H9 (cell line): ENCODE results near the gene SMIM41. TPM values are rescaled to one million over a fixed set of nuclear protein-coding genes. Genes with fewer than 3 reads are reported as not detected.
A peak's percentile ranks its signal among the peaks of the same experiment; 100 is the strongest.

Experiments
- DNase-seq: peaks from one replicate; pipeline ENCODE4 v3.0.0-alpha.2; 2017
- H2AFZ ChIP-seq: one replicate; pipeline ENCODE4 v1.6.1; 2013; ENCODE audit warnings: mild to moderate bottlenecking, low read length, control low read depth, moderate library complexity
- H2AK5ac ChIP-seq: 2 replicates; pipeline ENCODE4 v1.6.1; 2013; ENCODE audit warnings: low read length, control low read depth, mixed read lengths; ENCODE audit not compliant: insufficient read length
- H2BK120ac ChIP-seq: one replicate; pipeline ENCODE4 v1.6.1; 2013; ENCODE audit warnings: low read depth, mild to moderate bottlenecking, low read length, control low read depth, inconsistent platforms; ENCODE audit not compliant: poor library complexity, severe bottlenecking
- H2BK12ac ChIP-seq: 2 replicates; pipeline ENCODE4 v1.6.1; 2013; ENCODE audit warnings: low read length, control low read depth, mixed read lengths, low read depth; ENCODE audit not compliant: insufficient read length
- H2BK15ac ChIP-seq: 2 replicates; pipeline ENCODE4 v1.6.1; 2013; ENCODE audit warnings: low read depth, low read length, control low read depth
- H2BK20ac ChIP-seq: one replicate; pipeline ENCODE4 v1.6.1; 2013; ENCODE audit warnings: low read depth, mild to moderate bottlenecking, low read length, control low read depth, inconsistent platforms; ENCODE audit not compliant: poor library complexity, severe bottlenecking
- H2BK5ac ChIP-seq: 2 replicates; pipeline ENCODE4 v1.6.1; 2013; ENCODE audit warnings: low read length, control low read depth, mixed read lengths; ENCODE audit not compliant: insufficient read length
- H3K14ac ChIP-seq: 2 replicates; pipeline ENCODE4 v1.6.1; 2013; ENCODE audit warnings: low read length, control low read depth; ENCODE audit not compliant: insufficient read depth
- H3K18ac ChIP-seq: 2 replicates; pipeline ENCODE4 v1.6.1; 2013; ENCODE audit warnings: low read depth, mild to moderate bottlenecking, mixed read lengths, low read length, control low read depth; ENCODE audit not compliant: insufficient read length
- H3K23ac ChIP-seq: 2 replicates; pipeline ENCODE4 v1.6.1; 2013; ENCODE audit warnings: low read length, control low read depth, mixed read lengths, low read depth; ENCODE audit not compliant: insufficient read length
- H3K23me2 ChIP-seq: 2 replicates; pipeline ENCODE4 v1.6.1; 2013; ENCODE audit warnings: low read depth, mild to moderate bottlenecking, mixed read lengths, low read length, control low read depth; ENCODE audit not compliant: insufficient read length, poor library complexity, severe bottlenecking
- H3K27ac ChIP-seq: 2 replicates; pipeline ENCODE4 v1.5.1; 2013; ENCODE audit warnings: low read length, control low read depth, mixed read lengths, low read depth; ENCODE audit not compliant: insufficient read length
- H3K27me3 ChIP-seq: 2 replicates; pipeline ENCODE4 v1.6.1; 2013; ENCODE audit warnings: low read length, control low read depth, inconsistent platforms; ENCODE audit not compliant: insufficient read depth
- H3K4ac ChIP-seq: 2 replicates; pipeline ENCODE4 v1.6.1; 2013; ENCODE audit warnings: low read depth, mild to moderate bottlenecking, control low read depth, inconsistent platforms, low read length, moderate library complexity
- H3K4me1 ChIP-seq: 2 replicates; pipeline ENCODE4 v1.6.1; 2013; ENCODE audit warnings: low read length, control low read depth, inconsistent platforms; ENCODE audit not compliant: insufficient read depth
- H3K4me2 ChIP-seq: 2 replicates; pipeline ENCODE4 v1.6.1; 2013; ENCODE audit warnings: low read length, control low read depth, mixed read lengths; ENCODE audit not compliant: insufficient read length, insufficient read depth
- H3K56ac ChIP-seq: 2 replicates; pipeline ENCODE4 v1.6.1; 2013; ENCODE audit warnings: low read depth, mild to moderate bottlenecking, mixed read lengths, low read length, control low read depth; ENCODE audit not compliant: insufficient read length
- H3K79me1 ChIP-seq: 2 replicates; pipeline ENCODE4 v1.6.1; 2013; ENCODE audit warnings: low read depth, mild to moderate bottlenecking, moderate library complexity, low read length, control low read depth, inconsistent platforms; ENCODE audit not compliant: insufficient read depth, poor library complexity, severe bottlenecking
- H3K79me2 ChIP-seq: 2 replicates; pipeline ENCODE4 v1.6.1; 2013; ENCODE audit warnings: low read length, control low read depth, inconsistent platforms; ENCODE audit not compliant: insufficient read depth
- H3K9ac ChIP-seq: 2 replicates; pipeline ENCODE4 v1.6.1; 2013; ENCODE audit warnings: low read length, control low read depth, mixed read lengths; ENCODE audit not compliant: insufficient read length; ENCODE audit errors: extremely low read depth
- H3K9me3 ChIP-seq: one replicate; pipeline ENCODE4 v1.6.1; 2013; ENCODE audit warnings: low read depth, low read length, inconsistent platforms; ENCODE audit not compliant: control insufficient read depth
- H3T11ph ChIP-seq: one replicate; pipeline ENCODE4 v1.6.1; 2013; ENCODE audit warnings: mild to moderate bottlenecking, low read length, control low read depth, inconsistent platforms
- H4K20me1 ChIP-seq: one replicate; pipeline ENCODE4 v1.6.1; 2013; ENCODE audit not compliant: control insufficient read depth, insufficient read length, insufficient read depth
- H4K5ac ChIP-seq: 2 replicates; pipeline ENCODE4 v1.6.1; 2013; ENCODE audit warnings: low read depth, mild to moderate bottlenecking, mixed read lengths, low read length, control low read depth; ENCODE audit not compliant: insufficient read length
- H4K8ac ChIP-seq: replicated peaks from 2 replicates; pipeline ENCODE4 v1.6.1; 2013; ENCODE audit warnings: low read length, control low read depth, mixed read lengths, low read depth; ENCODE audit not compliant: insufficient read length
- H4K91ac ChIP-seq: 2 replicates; pipeline ENCODE4 v1.6.1; 2013; ENCODE audit warnings: low read depth, mild to moderate bottlenecking, moderate library complexity, mixed read lengths, low read length, control low read depth; ENCODE audit not compliant: insufficient read length
- H3K27ac Mint-ChIP-seq, 3 experiments: 2 replicates in 2 of 3; 3 replicates in 1 of 3; pipeline ENCODE4 v1.8.0; 2020 to 2021; ENCODE audit warnings: mixed read lengths in 3 of 3, mild to moderate bottlenecking in 1 of 3, moderate library complexity in 1 of 3
- H3K27me3 Mint-ChIP-seq: 2 replicates; pipeline ENCODE4 v1.8.0; 2021; ENCODE audit warnings: low read depth, mild to moderate bottlenecking, moderate library complexity, mixed read lengths
- H3K36me3 Mint-ChIP-seq, 3 experiments: 2 replicates in 2 of 3; 3 replicates in 1 of 3; pipeline ENCODE4 v1.8.0; 2020 to 2021; ENCODE audit warnings: low read depth in 3 of 3, mixed read lengths in 3 of 3; ENCODE audit not compliant: insufficient read depth in 1 of 3
- H3K4me1 Mint-ChIP-seq, 2 experiments: 2 replicates each; pipeline ENCODE4 v1.8.0; 2020; ENCODE audit warnings: mixed read lengths in 2 of 2
- H3K4me3 Mint-ChIP-seq, 2 experiments: 2 replicates in 1 of 2; 3 replicates in 1 of 2; pipeline ENCODE4 v1.8.0; 2020 to 2021; ENCODE audit warnings: mild to moderate bottlenecking in 2 of 2, mixed read lengths in 2 of 2, moderate library complexity in 1 of 2
- H3K9me3 Mint-ChIP-seq, 2 experiments: 2 replicates in 1 of 2; 3 replicates in 1 of 2; pipeline ENCODE4 v1.8.0; 2020; ENCODE audit warnings: mild to moderate bottlenecking in 2 of 2, mixed read lengths in 2 of 2, moderate library complexity in 1 of 2
- CTCF ChIP-seq: fragments of 200-600 bp; sonication (generic); conservative IDR thresholded peaks from 3 replicates; pipeline ENCODE4 v1.8.0; 2021; ENCODE audit warnings: antibody characterized with exemption, mild to moderate bottlenecking
- WGBS: extraction: QIAGEN DNeasy Blood & Tissue Kit; methylation state at CpG from one replicate; pipeline ENCODE4 v1.1.7; 2013; ENCODE audit warnings: missing lambda C conversion rate, low lambda C conversion rate, mixed read lengths; ENCODE audit not compliant: insufficient read length; ENCODE audit errors: extremely low coverage; 5-methylcytosine and 5-hydroxymethylcytosine counted together
- total RNA-seq: library from RNA; stranded (reverse); gene quantifications from 2 replicates; pipeline ENCODE4 v1.2.1, GENCODE V29; 2021

SMIM41 gene
- total RNA-seq, 1 experiment from 2014 or later: not detected

- no peak overlapping the region for H3K27ac ChIP-seq
- no peak overlapping the region for H2BK5ac ChIP-seq
- Mint-ChIP-seq H3K27me3 (peaks cover 6% of the 10 kb centered on the region), H3K9me3 (no peaks in the 10 kb centered on the region), H3K27ac (peak overlapping the region in 1 of 3 experiments; percentile 84; a peak in 1 of 7 replicates), H3K4me3 (peak overlapping the region; percentile 9 to 42; a peak in 3 of 5 replicates), H3K4me1 (peaks cover 10 to 27% of the 10 kb centered on the region in 2 experiments), H3K36me3 (no peaks in the 10 kb centered on the region)
- H2BK12ac ChIP-seq: no peak overlapping the region
- no peak overlapping the region for H2BK20ac ChIP-seq
- no peak overlapping the region for H3K56ac ChIP-seq
- H3K9me3 ChIP-seq: no peaks in the 10 kb centered on the region
- no peaks in the 10 kb centered on the region for H3K23me2 ChIP-seq
- H3K9ac ChIP-seq: no peak overlapping the region
- no peak overlapping the region for H4K8ac ChIP-seq
- H3K23ac ChIP-seq: no peak overlapping the region
- DNase-seq: peak; percentile 85
- no peak overlapping the region for H2AFZ ChIP-seq
- H3K4ac ChIP-seq: no peak overlapping the region
- H2AK5ac ChIP-seq: no peak overlapping the region
- H3K4me2 ChIP-seq: no peak overlapping the region
- no peak overlapping the region for H4K91ac ChIP-seq
- no peak overlapping the region for H3K18ac ChIP-seq
- no peaks in the 10 kb centered on the region for H3K27me3 ChIP-seq
- peak; percentile 98 for TF ChIP-seq CTCF
- no peaks in the 10 kb centered on the region for H4K20me1 ChIP-seq
- H4K5ac ChIP-seq: no peak overlapping the region
- H3K79me2 ChIP-seq: no peaks in the 10 kb centered on the region
- no peak overlapping the region for H2BK15ac ChIP-seq
- no peaks in the 10 kb centered on the region for H3K79me1 ChIP-seq
- H2BK120ac ChIP-seq: no peak overlapping the region
- no peaks in the 10 kb centered on the region; the same call in 1 of the 2 replicates for H3K4me1 ChIP-seq
- no CpG with 5 or more reads among the region's 63 CpGs for WGBS
- H3T11ph ChIP-seq: no peak overlapping the region
- no peak overlapping the region for H3K14ac ChIP-seq
These were observed 72.6 kb downstream of the SMIM41 start for GRCh38 chr12:52151837-52152783.
